ENCODE results near the gene KIF16B.

The KIF16B gene

GRCh38 chr20:16621435-16622141, 48.3 kb upstream of the KIF16B start:
- no peak overlapping the region for H3K27ac ChIP-seq (replicated peaks)
- no peaks in the 10 kb centered on the region for H3K27me3 ChIP-seq (ENCODE audit: insufficient read depth, poor library complexity, severe bottlenecking)
- no peak overlapping the region for H3K4me3 ChIP-seq (replicated peaks; ENCODE audit: insufficient read depth, low read length)
- no peak for DNase-seq (ENCODE audit: low read depth in 1 of 2, low spot score in 1 of 2)
- no peak for TF ChIP-seq CTCF (IDR thresholded peaks at IDR 0.05; ENCODE audit: insufficient read depth, low read length)
- no peak for TF ChIP-seq GABPA (IDR thresholded peaks at IDR 0.05; ENCODE audit: low read depth)
- TF ChIP-seq POLR2AphosphoS5 (IDR thresholded peaks at IDR 0.05; ENCODE audit: low read depth), result no peak
- TF ChIP-seq SPI1 (IDR thresholded peaks at IDR 0.05; ENCODE audit: borderline replicate concordance, low read depth), result no peak
- TF ChIP-seq REST (IDR thresholded peaks at IDR 0.05; ENCODE audit: insufficient replicate concordance, low read depth), result no peak

GRCh38 chr20:16620961-16621360, 47.7 kb upstream of the KIF16B start:
- Histone ChIP-seq H3K27me3 (ENCODE audit: insufficient read depth, poor library complexity, severe bottlenecking) (no peaks in the 10 kb centered on the region), H3K27ac (replicated peaks) (no peak overlapping the region), H3K4me3 (replicated peaks; ENCODE audit: insufficient read depth, low read length) (no peak overlapping the region)
- no peak for DNase-seq (ENCODE audit: low read depth in 1 of 2, low spot score in 1 of 2)
- TF ChIP-seq CTCF (IDR thresholded peaks at IDR 0.05; ENCODE audit: insufficient read depth, low read length), result no peak
- no peak for TF ChIP-seq SPI1 (IDR thresholded peaks at IDR 0.05; ENCODE audit: borderline replicate concordance, low read depth)
- TF ChIP-seq POLR2AphosphoS5 (IDR thresholded peaks at IDR 0.05; ENCODE audit: low read depth), result no peak
- TF ChIP-seq REST (IDR thresholded peaks at IDR 0.05; ENCODE audit: insufficient replicate concordance, low read depth), result no peak
- no peak for TF ChIP-seq GABPA (IDR thresholded peaks at IDR 0.05; ENCODE audit: low read depth)

GRCh38 chr20:16619953-16620352, 46.7 kb upstream of the KIF16B start:
- Histone ChIP-seq H3K27ac (replicated peaks) (no peak overlapping the region), H3K4me3 (replicated peaks; ENCODE audit: insufficient read depth, low read length) (no peak overlapping the region), H3K27me3 (ENCODE audit: insufficient read depth, poor library complexity, severe bottlenecking) (no peaks in the 10 kb centered on the region)
- no peak for DNase-seq (ENCODE audit: low read depth in 1 of 2, low spot score in 1 of 2)
- no peak for TF ChIP-seq SPI1 (IDR thresholded peaks at IDR 0.05; ENCODE audit: borderline replicate concordance, low read depth)
- TF ChIP-seq REST (IDR thresholded peaks at IDR 0.05; ENCODE audit: insufficient replicate concordance, low read depth), result no peak
- TF ChIP-seq GABPA (IDR thresholded peaks at IDR 0.05; ENCODE audit: low read depth), result no peak
- no peak for TF ChIP-seq CTCF (IDR thresholded peaks at IDR 0.05; ENCODE audit: insufficient read depth, low read length)
